GM23248 (cell line): Measurements from ENCODE around the gene ESRP2.

Experiments
- EZH2 ChIP-seq: fragments of 200-600 bp; sonication (generic); IDR thresholded peaks from 2 replicates; pipeline ENCODE4 v1.6.1; 2018; ENCODE audit warnings: antibody characterized with exemption, mild to moderate bottlenecking; ENCODE audit not compliant: insufficient read depth, poor library complexity, severe bottlenecking
- EZH2phosphoT487 ChIP-seq: fragments of 200-600 bp; sonication (generic); IDR thresholded peaks from 2 replicates; pipeline ENCODE4 v1.6.1; 2018; ENCODE audit warnings: antibody characterized with exemption, moderate library complexity, mild to moderate bottlenecking, low read depth; ENCODE audit not compliant: insufficient read depth

GRCh38 chr16:68259007-68259825 is 23.3 kb upstream of the ESRP2 start:
- no peak for TF ChIP-seq EZH2
- no peak for TF ChIP-seq EZH2phosphoT487
